ENCODE data around the gene KCNJ5. TPM values are rescaled to one million over a fixed set of nuclear protein-coding genes. Genes with fewer than 3 reads are reported as not detected.
"Not testable (repeated sequence)": the region's sequence is repeated elsewhere in the genome, so short reads cannot be mapped to it uniquely, and the experiment has no call there.

Gene KCNJ5
- total RNA-seq, 8 experiments from 2014 or later: 0.15 to 3.6 (median 1.2) TPM; not detected in 1

- in situ Hi-C loops (cut with MboI; ENCODE audit: low pct_unique_long_range_greater_than_20kb in 2 of 9, low sequenced_read_pairs in 9 of 9, unreplicated experiment in 9 of 9): no loop called here
- ATAC-seq (replicated peaks in 6 of 8): no peak
- no peak overlapping the region for H3K27ac ChIP-seq
- H3K4me3 ChIP-seq: no peak overlapping the region
- H3K4me1 ChIP-seq (replicated peaks in 1 of 2): peaks cover 34 to 40% of the 10 kb centered on the region in 2 donors
- WGBS, 10 experiments: 10 to 100% (median 93%) methylated on average over 1 to 3 of the region's 3 CpGs; no CpG with 5 or more reads in 2 of the 10 experiments
These were observed 19.4 kb downstream of the KCNJ5 start for GRCh38 chr11:128910576-128910975.

DNA sequence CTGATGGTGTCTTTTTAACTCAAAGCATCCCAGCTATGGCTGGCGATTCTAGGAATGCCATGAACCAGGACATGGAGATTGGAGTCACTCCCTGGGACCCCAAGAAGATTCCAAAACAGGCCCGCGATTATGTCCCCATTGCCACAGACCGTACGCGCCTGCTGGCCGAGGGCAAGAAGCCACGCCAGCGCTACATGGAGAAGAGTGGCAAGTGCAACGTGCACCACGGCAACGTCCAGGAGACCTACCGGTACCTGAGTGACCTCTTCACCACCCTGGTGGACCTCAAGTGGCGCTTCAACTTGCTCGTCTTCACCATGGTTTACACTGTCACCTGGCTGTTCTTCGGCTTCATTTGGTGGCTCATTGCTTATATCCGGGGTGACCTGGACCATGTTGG, 20.1 kb downstream of the KCNJ5 start:
- ATAC-seq (replicated peaks in 6 of 8): no peak
- H3K4me3 ChIP-seq: no peak overlapping the region
- no peak overlapping the region for H3K27ac ChIP-seq
- peaks cover 29 to 34% of the 10 kb centered on the region in 2 donors for H3K4me1 ChIP-seq (replicated peaks in 1 of 2)
- in situ Hi-C loops (cut with MboI; ENCODE audit: low pct_unique_long_range_greater_than_20kb in 2 of 9, low sequenced_read_pairs in 9 of 9, unreplicated experiment in 9 of 9): no loop called here
- 20 to 100% (median 94%) methylated on average over 2 to 7 of the region's 17 CpGs; no CpG with 5 or more reads in 3 of the 10 experiments for WGBS, 10 experiments

GRCh38 chr11:128911701-128912100, 20.5 kb downstream of the KCNJ5 start:
- Histone ChIP-seq H3K27ac (no peak overlapping the region), H3K4me3 (no peak overlapping the region), H3K4me1 (replicated peaks in 1 of 2) (peaks cover 29 to 34% of the 10 kb centered on the region in 2 donors)
- in situ Hi-C loops (cut with MboI; ENCODE audit: low pct_unique_long_range_greater_than_20kb in 2 of 9, low sequenced_read_pairs in 9 of 9, unreplicated experiment in 9 of 9): no loop called here
- ATAC-seq (replicated peaks in 6 of 8): no peak
- 70 to 100% (median 93%) methylated on average over 1 to 12 of the region's 18 CpGs for WGBS, 10 experiments

DNA sequence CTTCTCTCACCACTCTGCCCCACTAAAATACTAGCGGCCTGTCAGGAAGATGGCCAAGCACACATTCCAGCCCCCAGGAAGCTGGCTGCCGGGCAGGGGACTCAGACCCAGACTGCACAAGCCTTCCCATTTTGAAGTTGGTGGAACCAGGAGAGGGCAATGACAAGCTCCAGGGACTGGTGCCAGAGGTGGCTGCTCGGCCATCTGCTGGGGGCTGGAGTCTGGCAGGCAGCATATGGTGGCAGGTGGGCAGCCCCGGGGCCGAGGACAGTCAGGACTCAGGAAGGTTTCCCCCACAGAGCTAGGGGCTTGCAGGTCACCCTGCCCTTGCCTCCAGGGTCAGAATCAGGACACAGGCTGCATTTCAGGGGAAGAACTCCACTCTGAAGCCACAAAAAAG, 22.6 kb downstream of the KCNJ5 start:
- Histone ChIP-seq H3K27ac (no peak overlapping the region), H3K4me1 (replicated peaks in 1 of 2) (peaks cover 32% of the 10 kb centered on the region in 2 donors), H3K4me3 (no peak overlapping the region)
- in situ Hi-C loops (cut with MboI; ENCODE audit: low pct_unique_long_range_greater_than_20kb in 2 of 9, low sequenced_read_pairs in 9 of 9, unreplicated experiment in 9 of 9): no loop called here
- 54 to 76% methylated on average over 3 to 4 of the region's 5 CpGs; no CpG with 5 or more reads in 8 of the 10 experiments for WGBS, 10 experiments
- ATAC-seq (replicated peaks in 6 of 8): no peak

GRCh38 chr11:128914216-128915148, 23.3 kb downstream of the KCNJ5 start:
- H3K27ac ChIP-seq: peak overlapping the region in 1 of 2 donors; percentile 64
- no peak overlapping the region for H3K4me3 ChIP-seq
- ATAC-seq (replicated peaks in 6 of 8): peak in 5 of 8 experiments; percentile 13 to 61 (median 46)
- peaks cover 26 to 27% of the 10 kb centered on the region in 2 donors for H3K4me1 ChIP-seq (replicated peaks in 1 of 2)
- in situ Hi-C loops (cut with MboI; ENCODE audit: low pct_unique_long_range_greater_than_20kb in 2 of 9, low sequenced_read_pairs in 9 of 9, unreplicated experiment in 9 of 9): no loop called here
- 44 to 100% (median 76%) methylated on average over 1 to 3 of the region's 18 CpGs; no CpG with 5 or more reads in 3 of the 10 experiments for WGBS, 10 experiments

DNA sequence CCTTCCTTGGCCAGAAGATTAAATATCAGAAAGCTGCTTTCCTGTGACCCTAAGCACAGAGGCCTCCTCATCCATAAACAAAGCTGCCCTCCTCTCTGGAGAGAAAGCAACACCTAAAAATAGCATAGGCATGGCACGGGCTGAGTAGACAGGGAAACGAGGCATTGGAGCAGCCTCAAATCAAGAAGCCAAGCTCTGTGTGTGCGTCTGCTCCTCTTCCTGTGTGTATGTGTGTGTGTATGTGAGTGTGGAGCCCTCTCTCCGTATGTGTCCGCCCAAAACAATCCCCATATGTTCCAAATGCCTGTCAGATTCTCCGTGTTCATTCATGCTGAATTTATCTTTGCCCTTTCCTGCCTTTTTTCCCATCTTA, 24.0 kb downstream of the KCNJ5 start:
- in situ Hi-C loops (cut with MboI; ENCODE audit: low pct_unique_long_range_greater_than_20kb in 2 of 9, low sequenced_read_pairs in 9 of 9, unreplicated experiment in 9 of 9): no loop called here
- 6 to 80% (median 55%) methylated on average over 1 to 6 of the region's 6 CpGs; no CpG with 5 or more reads in 1 of the 10 experiments for WGBS, 10 experiments
- Histone ChIP-seq H3K27ac (peak overlapping the region in 1 of 2 donors; percentile 64), H3K4me3 (no peak overlapping the region), H3K4me1 (replicated peaks in 1 of 2) (peaks cover 21% of the 10 kb centered on the region in 2 donors)
- peak in 5 of 8 experiments; percentile 27 to 81 (median 73) for ATAC-seq (replicated peaks in 6 of 8)

- Histone ChIP-seq H3K4me1 (replicated peaks in 1 of 2) (peaks cover 15 to 16% of the 10 kb centered on the region in 2 donors), H3K4me3 (no peak overlapping the region), H3K27ac (no peak overlapping the region)
- WGBS, 10 experiments: 0 to 80% (median 48%) methylated on average over 1 to 3 of the region's 3 CpGs; no CpG with 5 or more reads in 6 of the 10 experiments
- in situ Hi-C loops (cut with MboI; ENCODE audit: low pct_unique_long_range_greater_than_20kb in 2 of 9, low sequenced_read_pairs in 9 of 9, unreplicated experiment in 9 of 9): no loop called here
- no peak for ATAC-seq (replicated peaks in 6 of 8)
These were observed 24.9 kb downstream of the KCNJ5 start for GRCh38 chr11:128916037-128916572.

GRCh38 chr11:128916681-128917080, 25.5 kb downstream of the KCNJ5 start:
- whole genome bisulfite sequencing, 10 experiments: no CpG with 5 or more reads among the region's 2 CpGs
- no peak for ATAC-seq (replicated peaks in 6 of 8)
- Histone ChIP-seq H3K4me1 (replicated peaks in 1 of 2) (peaks cover 15 to 20% of the 10 kb centered on the region in 2 donors), H3K27ac (no peak overlapping the region), H3K4me3 (no peak overlapping the region)
- in situ Hi-C loops (cut with MboI; ENCODE audit: low pct_unique_long_range_greater_than_20kb in 2 of 9, low sequenced_read_pairs in 9 of 9, unreplicated experiment in 9 of 9): no loop called here

GRCh38 chr11:128917144-128917724, 26.1 kb downstream of the KCNJ5 start:
- 0 to 80% (median 40%) methylated on average over 1 to 3 of the region's 5 CpGs; no CpG with 5 or more reads in 3 of the 10 experiments for WGBS, 10 experiments
- no peak for ATAC-seq (replicated peaks in 6 of 8)
- Histone ChIP-seq H3K27ac (no peak overlapping the region), H3K4me3 (no peak overlapping the region), H3K4me1 (replicated peaks in 1 of 2) (peaks cover 15 to 20% of the 10 kb centered on the region in 2 donors)
- in situ Hi-C loops (cut with MboI; ENCODE audit: low pct_unique_long_range_greater_than_20kb in 2 of 9, low sequenced_read_pairs in 9 of 9, unreplicated experiment in 9 of 9): no loop called here

DNA sequence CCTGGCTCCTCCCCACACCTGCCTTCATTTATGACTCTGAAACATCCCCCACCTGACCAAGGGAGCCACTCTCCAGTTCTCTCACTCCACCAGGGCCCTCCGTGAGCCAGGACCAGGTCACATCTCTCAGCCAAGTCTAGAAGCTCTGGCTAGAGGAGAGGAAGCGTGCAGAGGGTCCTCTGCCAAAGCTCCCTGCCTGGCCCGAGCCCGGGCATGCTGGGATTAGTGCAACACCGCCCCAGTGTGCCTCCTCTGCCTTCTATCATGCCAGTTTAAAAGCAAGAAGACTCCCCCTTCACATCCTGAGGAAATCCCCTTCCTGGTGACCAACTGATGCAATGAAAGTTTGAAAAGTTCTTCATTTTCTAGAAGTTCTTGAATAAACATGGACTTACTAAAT, 28.1 kb downstream of the KCNJ5 start:
- ATAC-seq (replicated peaks in 6 of 8): no peak
- H3K4me3 ChIP-seq: no peak overlapping the region
- H3K4me1 ChIP-seq (replicated peaks in 1 of 2): peaks cover 15 to 19% of the 10 kb centered on the region in 2 donors
- WGBS, 10 experiments: 50 to 86% (median 73%) methylated on average over 1 to 4 of the region's 5 CpGs; no CpG with 5 or more reads in 4 of the 10 experiments
- no peak overlapping the region for H3K27ac ChIP-seq
- in situ Hi-C loops (cut with MboI; ENCODE audit: low pct_unique_long_range_greater_than_20kb in 2 of 9, low sequenced_read_pairs in 9 of 9, unreplicated experiment in 9 of 9): no loop called here

GRCh38 chr11:128919635-128920034, 28.5 kb downstream of the KCNJ5 start:
- ATAC-seq (replicated peaks in 6 of 8): peak in 2 of 8 experiments; percentile 59 to 73
- in situ Hi-C loops (cut with MboI; ENCODE audit: low pct_unique_long_range_greater_than_20kb in 2 of 9, low sequenced_read_pairs in 9 of 9, unreplicated experiment in 9 of 9); H3K4me3 ChIP-seq; H3K27ac ChIP-seq: not testable (repeated sequence)
- peaks cover 11 to 14% of the 10 kb centered on the region in 2 donors for H3K4me1 ChIP-seq (replicated peaks in 1 of 2)
- 39 to 83% (median 60%) methylated on average over 2 to 7 of the region's 7 CpGs; no CpG with 5 or more reads in 5 of the 10 experiments for WGBS, 10 experiments

DNA sequence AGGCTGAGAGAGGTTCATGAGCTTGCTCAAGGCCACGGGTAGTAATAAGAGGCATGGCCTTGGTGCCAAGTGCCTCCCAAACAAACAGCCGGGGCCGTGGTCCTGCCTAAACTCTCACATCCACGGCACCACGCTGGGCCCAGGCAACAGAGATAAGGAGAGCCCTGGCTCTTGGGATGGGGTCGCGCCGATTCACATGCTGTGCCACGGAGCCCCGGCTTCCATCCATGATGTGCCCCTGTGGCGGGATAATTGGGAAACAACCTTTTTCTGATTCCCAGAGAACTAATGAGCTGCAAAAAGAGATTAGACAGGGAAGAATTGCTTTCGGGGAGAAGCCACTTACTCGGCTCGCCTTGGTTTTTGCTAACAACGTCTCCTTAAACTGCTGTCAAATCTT, 29.5 kb downstream of the KCNJ5 start:
- in situ Hi-C loops (cut with MboI; ENCODE audit: low pct_unique_long_range_greater_than_20kb in 2 of 9, low sequenced_read_pairs in 9 of 9, unreplicated experiment in 9 of 9): no loop called here
- 68 to 100% (median 85%) methylated on average over 2 to 14 of the region's 15 CpGs; no CpG with 5 or more reads in 3 of the 10 experiments for WGBS, 10 experiments
- ATAC-seq (replicated peaks in 6 of 8): peak in 1 of 8 experiments; percentile 40
- no peak overlapping the region for H3K4me3 ChIP-seq
- H3K27ac ChIP-seq: no peak overlapping the region
- H3K4me1 ChIP-seq (replicated peaks in 1 of 2): peaks cover 6 to 15% of the 10 kb centered on the region in 2 donors

GRCh38 chr11:128921793-128922192, 30.6 kb downstream of the KCNJ5 start:
- peaks cover 15 to 24% of the 10 kb centered on the region in 2 donors for H3K4me1 ChIP-seq (replicated peaks in 1 of 2)
- WGBS, 10 experiments: 40 to 100% (median 84%) methylated on average over 1 to 4 of the region's 4 CpGs; no CpG with 5 or more reads in 1 of the 10 experiments
- in situ Hi-C loops (cut with MboI; ENCODE audit: low pct_unique_long_range_greater_than_20kb in 2 of 9, low sequenced_read_pairs in 9 of 9, unreplicated experiment in 9 of 9): no loop called here
- no peak overlapping the region for H3K4me3 ChIP-seq
- H3K27ac ChIP-seq: no peak overlapping the region
- no peak for ATAC-seq (replicated peaks in 6 of 8)
